PC-9 (cell line): Measurements from ENCODE around the gene MTG1. TPM values are rescaled to one million over a fixed set of nuclear protein-coding genes. Genes with fewer than 3 reads are reported as not detected.

Source experiments
- BruUV-seq: library from RNA; stranded (reverse); fragments of 400-500 nt; replicated peaks from 2 replicates; lab custom pipeline; 2021; lab: Mats Ljungman, UMichigan
- CTCF ChIA-PET: fragments of 300-600 bp; sonication (Branson Sonifier 250); formaldehyde crosslinking; loops from one replicate; lab custom pipeline; 2022; ENCODE audit warnings: antibody characterized with exemption; lab: Charles Lee
- POLR2A ChIA-PET: fragments of 300-600 bp; sonication (Branson Sonifier 250); formaldehyde crosslinking; loops from one replicate; lab custom pipeline; 2022; ENCODE audit warnings: antibody characterized with exemption; ENCODE audit not compliant: unreplicated experiment; lab: Charles Lee
- DNase-seq, 2 experiments: peaks; one replicate each; pipeline versions ENCODE4 v3.0.0 to v3.0.0-alpha.2; 2015 to 2022; ENCODE audit warnings: mixed read lengths in 1 of 2
- H2AFZ ChIP-seq: fragments of 200-600 bp; sonication (generic); 2 replicates; pipeline ENCODE4 v1.8.1; 2017; ENCODE audit warnings: antibody characterized with exemption
- H3F3A ChIP-seq: fragments of 200-600 bp; sonication (generic); 2 replicates; pipeline ENCODE4 v1.8.1; 2017; ENCODE audit warnings: antibody characterized with exemption, mild to moderate bottlenecking, low read depth; ENCODE audit not compliant: insufficient read depth
- H3K27ac ChIP-seq: fragments of 200-600 bp; sonication (generic); 2 replicates; pipeline ENCODE4 v1.6.1; 2016; ENCODE audit warnings: mixed run types
- H3K27me3 ChIP-seq: fragments of 200-600 bp; sonication (generic); 2 replicates; pipeline ENCODE4 v1.6.1; 2016; ENCODE audit warnings: low read depth, mixed run types; ENCODE audit not compliant: insufficient read depth
- H3K36me3 ChIP-seq: fragments of 200-600 bp; sonication (generic); 2 replicates; pipeline ENCODE4 v1.6.1; 2016; ENCODE audit warnings: low read depth, mixed run types
- H3K4me1 ChIP-seq: fragments of 200-600 bp; sonication (generic); replicated peaks from 2 replicates; pipeline ENCODE4 v1.6.1; 2016; ENCODE audit warnings: mixed run types; ENCODE audit not compliant: insufficient read depth
- H3K4me2 ChIP-seq: fragments of 200-600 bp; sonication (generic); 2 replicates; pipeline ENCODE4 v1.6.1; 2017; ENCODE audit warnings: mixed run types
- H3K4me3 ChIP-seq: fragments of 200-600 bp; sonication (generic); 2 replicates; pipeline ENCODE4 v1.6.1; 2016; ENCODE audit warnings: mixed run types
- H3K79me2 ChIP-seq: fragments of 200-600 bp; sonication (generic); 2 replicates; pipeline ENCODE4 v1.6.1; 2017; ENCODE audit warnings: low read depth, mixed run types
- H3K9me2 ChIP-seq: fragments of 200-600 bp; sonication (generic); 2 replicates; pipeline ENCODE4 v1.8.1; 2017; ENCODE audit warnings: mild to moderate bottlenecking; ENCODE audit not compliant: insufficient read depth
- H3K9me3 ChIP-seq: fragments of 200-600 bp; sonication (generic); 2 replicates; pipeline ENCODE4 v1.8.1; 2016; ENCODE audit warnings: low read depth; ENCODE audit not compliant: insufficient read depth
- H4K20me1 ChIP-seq: fragments of 200-600 bp; sonication (generic); 2 replicates; pipeline ENCODE4 v1.8.1; 2017; ENCODE audit not compliant: insufficient read depth
- EZH2 ChIP-seq: fragments of 200-600 bp; sonication (generic); IDR thresholded peaks from 2 replicates; pipeline ENCODE4 v1.8.0; 2017; ENCODE audit warnings: antibody characterized with exemption, low read depth
- intact Hi-C: fragments of 100-400 bp; cut with micrococcal nuclease; formaldehyde crosslinking; loops from one replicate; pipeline ENCODE4 v1.10.0; 2022; ENCODE audit not compliant: unreplicated experiment
- total RNA-seq: library from RNA; stranded (reverse); gene quantifications from 2 replicates; pipeline ENCODE4 v1.2.3, GENCODE V29; 2021
- TF ChIP-seq, protein P1 (sequence below): fragments of 200-600 bp; sonication (generic); conservative IDR thresholded peaks from 2 replicates; pipeline ENCODE4 v1.6.1; 2017; ENCODE audit warnings: mixed run types, antibody characterized with exemption, mild to moderate bottlenecking, moderate library complexity

The MTG1 gene
- total RNA-seq, 1 experiment from 2014 or later = 33.0 TPM

DNA sequence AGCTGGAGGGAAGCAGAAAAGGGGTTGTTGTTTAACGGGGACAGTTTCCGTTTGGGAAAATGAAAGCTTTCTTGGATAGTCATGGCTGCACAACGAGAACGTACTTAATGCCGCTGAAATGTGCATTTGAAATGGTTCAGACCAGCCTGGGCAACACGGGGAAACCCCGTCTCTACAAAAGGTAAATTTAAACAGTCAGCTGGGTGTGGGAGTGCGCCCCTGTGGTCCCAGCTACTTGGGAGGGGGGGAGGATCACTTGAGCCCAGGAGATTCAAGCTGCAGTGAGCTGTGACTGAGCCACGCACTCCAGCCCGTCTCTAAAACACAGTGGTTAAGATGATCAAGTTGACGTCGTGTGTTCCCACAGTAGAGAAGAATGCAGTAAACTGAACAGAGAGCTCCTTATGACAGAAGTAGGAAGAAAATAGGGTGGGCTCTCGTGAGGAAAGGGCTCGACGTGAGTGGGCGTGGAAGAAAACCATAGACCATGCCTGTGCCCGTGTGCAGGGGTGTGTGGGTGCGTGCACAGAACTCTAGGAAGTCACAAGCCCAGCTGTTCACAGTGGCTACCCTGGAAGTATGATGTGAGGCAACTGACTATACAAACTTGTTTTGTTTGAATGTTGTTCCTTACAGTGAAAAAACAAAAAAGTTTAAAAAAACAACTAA lies 32.0 kb upstream of the MTG1 start:
- no peak for TF ChIP-seq EZH2
- TF ChIP-seq, protein P1, sequence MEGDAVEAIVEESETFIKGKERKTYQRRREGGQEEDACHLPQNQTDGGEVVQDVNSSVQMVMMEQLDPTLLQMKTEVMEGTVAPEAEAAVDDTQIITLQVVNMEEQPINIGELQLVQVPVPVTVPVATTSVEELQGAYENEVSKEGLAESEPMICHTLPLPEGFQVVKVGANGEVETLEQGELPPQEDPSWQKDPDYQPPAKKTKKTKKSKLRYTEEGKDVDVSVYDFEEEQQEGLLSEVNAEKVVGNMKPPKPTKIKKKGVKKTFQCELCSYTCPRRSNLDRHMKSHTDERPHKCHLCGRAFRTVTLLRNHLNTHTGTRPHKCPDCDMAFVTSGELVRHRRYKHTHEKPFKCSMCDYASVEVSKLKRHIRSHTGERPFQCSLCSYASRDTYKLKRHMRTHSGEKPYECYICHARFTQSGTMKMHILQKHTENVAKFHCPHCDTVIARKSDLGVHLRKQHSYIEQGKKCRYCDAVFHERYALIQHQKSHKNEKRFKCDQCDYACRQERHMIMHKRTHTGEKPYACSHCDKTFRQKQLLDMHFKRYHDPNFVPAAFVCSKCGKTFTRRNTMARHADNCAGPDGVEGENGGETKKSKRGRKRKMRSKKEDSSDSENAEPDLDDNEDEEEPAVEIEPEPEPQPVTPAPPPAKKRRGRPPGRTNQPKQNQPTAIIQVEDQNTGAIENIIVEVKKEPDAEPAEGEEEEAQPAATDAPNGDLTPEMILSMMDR = no peak
- Histone ChIP-seq H3K4me3 (no peak overlapping the region), H3K36me3 (no peaks in the 10 kb centered on the region), H3K4me2 (no peak overlapping the region), H3K27me3 (no peaks in the 10 kb centered on the region), H2AFZ (no peak overlapping the region), H3K4me1 (no peaks in the 10 kb centered on the region), H3K27ac (no peak overlapping the region), H3K79me2 (no peaks in the 10 kb centered on the region), H3K9me2 (no peaks in the 10 kb centered on the region), H3K9me3 (no peaks in the 10 kb centered on the region), H4K20me1 (no peaks in the 10 kb centered on the region), H3F3A (no peaks in the 10 kb centered on the region)
- no peak for DNase-seq
- ChIA-PET CTCF (no interaction called here), POLR2A (no interaction called here)
- BruUV-seq = no TSS peak
- intact Hi-C loops = no loop called here

DNA sequence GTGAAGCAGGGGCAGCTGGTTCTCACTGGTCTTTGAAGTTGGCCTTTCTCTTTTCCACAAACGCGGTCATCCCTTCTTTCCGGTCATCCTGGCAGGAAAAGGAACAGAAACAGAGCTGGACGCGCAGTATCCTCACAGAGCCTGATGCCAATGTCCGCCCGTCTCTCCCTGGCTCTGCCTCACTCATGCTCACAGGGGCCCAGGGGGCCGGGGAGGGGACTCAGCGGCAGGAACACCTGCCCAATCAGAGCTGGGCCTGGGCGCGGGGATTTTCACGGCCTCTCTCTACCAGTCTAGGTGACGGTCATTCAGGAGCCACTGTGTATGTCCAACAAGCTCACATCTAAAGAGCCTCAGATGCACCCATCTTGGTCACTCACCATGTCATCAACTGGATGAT lies 31.1 kb upstream of the MTG1 start:
- no peaks in the 10 kb centered on the region for H3K27me3 ChIP-seq
- H4K20me1 ChIP-seq = no peaks in the 10 kb centered on the region
- no peak for TF ChIP-seq EZH2
- TF ChIP-seq, protein P1 = no peak
- H3K79me2 ChIP-seq = no peaks in the 10 kb centered on the region
- H3K4me1 ChIP-seq = no peaks in the 10 kb centered on the region
- no peaks in the 10 kb centered on the region for H3K36me3 ChIP-seq
- no peak overlapping the region for H2AFZ ChIP-seq
- intact Hi-C loops = no loop called here
- no peak overlapping the region for H3K4me2 ChIP-seq
- no peak overlapping the region for H3K27ac ChIP-seq
- no peaks in the 10 kb centered on the region for H3F3A ChIP-seq
- ChIA-PET CTCF (no interaction called here), POLR2A (no interaction called here)
- no TSS peak for BruUV-seq
- H3K9me3 ChIP-seq = no peaks in the 10 kb centered on the region
- no peak for DNase-seq
- no peaks in the 10 kb centered on the region for H3K9me2 ChIP-seq
- no peak overlapping the region for H3K4me3 ChIP-seq

DNA sequence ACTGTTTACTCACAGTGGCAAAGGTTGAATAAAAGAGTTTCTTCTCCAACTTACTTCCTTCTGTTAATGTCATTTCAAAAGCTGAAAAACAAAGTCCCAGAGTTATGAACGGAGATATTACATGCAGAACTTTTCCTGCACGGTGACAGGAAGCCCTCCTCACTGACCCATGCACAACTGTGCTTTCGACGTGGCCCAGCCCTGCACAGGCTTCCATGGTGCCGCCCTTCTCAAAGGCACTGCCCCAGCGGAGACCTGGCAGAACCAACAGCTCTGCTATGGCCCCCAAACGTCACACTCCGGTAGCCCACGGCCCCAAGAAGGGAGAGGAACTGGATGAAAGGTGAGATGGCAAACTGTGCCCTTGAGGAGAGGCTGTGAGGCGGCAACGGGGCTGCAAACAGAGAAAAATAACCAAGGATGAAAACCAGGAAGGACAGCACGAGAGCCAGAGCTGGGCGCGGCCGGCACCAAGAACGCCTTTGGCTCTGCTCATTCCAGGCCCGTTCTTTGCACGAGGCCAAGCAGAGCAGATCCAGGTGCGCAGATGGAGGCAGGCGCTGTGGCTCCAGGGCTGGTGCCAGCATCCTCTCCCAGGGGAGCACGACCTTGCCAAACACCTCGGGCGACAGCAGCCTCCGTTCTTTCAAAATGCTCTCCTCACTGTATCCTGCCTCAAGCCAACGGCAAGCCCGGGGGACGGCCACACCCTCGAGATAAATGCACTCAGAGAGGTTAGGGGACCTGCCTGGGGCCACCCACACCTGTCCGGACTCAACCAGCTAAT lies 29.1 kb upstream of the MTG1 start:
- TF ChIP-seq EZH2 = no peak
- TF ChIP-seq, protein P1 = no peak
- BruUV-seq = no TSS peak
- ChIA-PET CTCF (no interaction called here), POLR2A (no interaction called here)
- no peaks in the 10 kb centered on the region for H3K27me3 ChIP-seq
- H3K4me1 ChIP-seq = no peaks in the 10 kb centered on the region
- H3K9me2 ChIP-seq = no peaks in the 10 kb centered on the region
- no peaks in the 10 kb centered on the region for H3K36me3 ChIP-seq
- no peaks in the 10 kb centered on the region for H3K9me3 ChIP-seq
- H3K4me3 ChIP-seq = no peak overlapping the region
- intact Hi-C loops = no loop called here
- no peaks in the 10 kb centered on the region for H3F3A ChIP-seq
- no peak for DNase-seq
- no peak overlapping the region for H3K4me2 ChIP-seq
- H3K27ac ChIP-seq = no peak overlapping the region
- no peaks in the 10 kb centered on the region for H3K79me2 ChIP-seq
- H2AFZ ChIP-seq = no peak overlapping the region
- H4K20me1 ChIP-seq = no peaks in the 10 kb centered on the region
